GM19372 (cell line): ENCODE measurements around the gene CARMIL1.

ENCODE experiments used
- ATAC-seq: cut with Tn5 transposase; IDR thresholded peaks from one replicate; pipeline ENCODE4 v1.9.1; 2021; ENCODE audit warnings: mild to moderate bottlenecking, low read depth, moderate library complexity; ENCODE audit not compliant: unreplicated experiment

CARMIL1 gene

GRCh38 chr6:25665455-25665854, 386.3 kb downstream of the CARMIL1 start:
- no peak for ATAC-seq

- no peak for ATAC-seq
Observed at GRCh38 chr6:25669413-25669812, 390.2 kb downstream of the CARMIL1 start.
